ENCODE results near the gene TNXB.
A peak's percentile ranks its signal among the peaks of the same experiment; 100 is the strongest.

TNXB gene, protein sequence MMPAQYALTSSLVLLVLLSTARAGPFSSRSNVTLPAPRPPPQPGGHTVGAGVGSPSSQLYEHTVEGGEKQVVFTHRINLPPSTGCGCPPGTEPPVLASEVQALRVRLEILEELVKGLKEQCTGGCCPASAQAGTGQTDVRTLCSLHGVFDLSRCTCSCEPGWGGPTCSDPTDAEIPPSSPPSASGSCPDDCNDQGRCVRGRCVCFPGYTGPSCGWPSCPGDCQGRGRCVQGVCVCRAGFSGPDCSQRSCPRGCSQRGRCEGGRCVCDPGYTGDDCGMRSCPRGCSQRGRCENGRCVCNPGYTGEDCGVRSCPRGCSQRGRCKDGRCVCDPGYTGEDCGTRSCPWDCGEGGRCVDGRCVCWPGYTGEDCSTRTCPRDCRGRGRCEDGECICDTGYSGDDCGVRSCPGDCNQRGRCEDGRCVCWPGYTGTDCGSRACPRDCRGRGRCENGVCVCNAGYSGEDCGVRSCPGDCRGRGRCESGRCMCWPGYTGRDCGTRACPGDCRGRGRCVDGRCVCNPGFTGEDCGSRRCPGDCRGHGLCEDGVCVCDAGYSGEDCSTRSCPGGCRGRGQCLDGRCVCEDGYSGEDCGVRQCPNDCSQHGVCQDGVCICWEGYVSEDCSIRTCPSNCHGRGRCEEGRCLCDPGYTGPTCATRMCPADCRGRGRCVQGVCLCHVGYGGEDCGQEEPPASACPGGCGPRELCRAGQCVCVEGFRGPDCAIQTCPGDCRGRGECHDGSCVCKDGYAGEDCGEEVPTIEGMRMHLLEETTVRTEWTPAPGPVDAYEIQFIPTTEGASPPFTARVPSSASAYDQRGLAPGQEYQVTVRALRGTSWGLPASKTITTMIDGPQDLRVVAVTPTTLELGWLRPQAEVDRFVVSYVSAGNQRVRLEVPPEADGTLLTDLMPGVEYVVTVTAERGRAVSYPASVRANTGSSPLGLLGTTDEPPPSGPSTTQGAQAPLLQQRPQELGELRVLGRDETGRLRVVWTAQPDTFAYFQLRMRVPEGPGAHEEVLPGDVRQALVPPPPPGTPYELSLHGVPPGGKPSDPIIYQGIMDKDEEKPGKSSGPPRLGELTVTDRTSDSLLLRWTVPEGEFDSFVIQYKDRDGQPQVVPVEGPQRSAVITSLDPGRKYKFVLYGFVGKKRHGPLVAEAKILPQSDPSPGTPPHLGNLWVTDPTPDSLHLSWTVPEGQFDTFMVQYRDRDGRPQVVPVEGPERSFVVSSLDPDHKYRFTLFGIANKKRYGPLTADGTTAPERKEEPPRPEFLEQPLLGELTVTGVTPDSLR (N-terminal part only)

GRCh38 chr6:32109114-32109764, at the start of gene TNXB:
TSS of gene TNXB (minus strand) at chr6:32109338. CDS start at chr6:32098198, 11,140 bp downstream.
- no peak for TF ChIP-seq CTCF (IDR thresholded peaks at IDR 0.05; ENCODE audit: insufficient read depth, low read depth, low read length, missing control alignments)
- H3K4me3 ChIP-seq (ENCODE audit: low read length), result no peak within 1 kb of the TSS

DNA sequence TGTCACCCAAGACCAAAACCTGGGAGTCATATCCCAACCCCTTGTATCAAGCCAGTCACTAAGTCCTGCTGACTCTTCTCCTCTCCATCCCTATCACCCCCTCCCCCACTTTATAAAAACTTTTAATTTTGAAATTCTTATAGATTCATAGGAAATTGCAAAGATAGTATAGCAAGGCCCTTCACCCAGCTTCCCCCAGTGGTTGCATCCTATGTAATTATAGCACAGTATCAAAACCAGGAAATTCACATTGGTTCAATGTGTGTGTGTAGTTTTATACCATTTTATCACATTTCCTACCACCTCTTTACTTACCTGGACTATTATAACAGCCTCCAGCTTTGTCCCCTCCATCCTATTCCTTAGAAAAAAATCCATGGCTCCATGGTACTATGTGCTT, 48.9 kb upstream of the TNXB start:
- DNase-seq (ENCODE audit: low read depth), result no peak
- no peak for TF ChIP-seq CTCF (IDR thresholded peaks at IDR 0.05; ENCODE audit: insufficient read depth, low read depth, low read length, missing control alignments)
- H3K4me3 ChIP-seq (ENCODE audit: low read length), result no peak overlapping the region

More at GRCh38 chr6:32109114-32109764, at the start of gene TNXB:
- no peak for DNase-seq (ENCODE audit: low read depth)

- no peak for DNase-seq (ENCODE audit: low read depth)
- H3K4me3 ChIP-seq (ENCODE audit: low read length), result no peak overlapping the region
- no peak for TF ChIP-seq CTCF (IDR thresholded peaks at IDR 0.05; ENCODE audit: insufficient read depth, low read depth, low read length, missing control alignments)
Measured at GRCh38 chr6:32156891-32157290, 47.8 kb upstream of the TNXB start.

- peak overlapping the region; percentile 94 for H3K4me3 ChIP-seq (ENCODE audit: low read length)
- TF ChIP-seq CTCF (IDR thresholded peaks at IDR 0.05; ENCODE audit: insufficient read depth, low read depth, low read length, missing control alignments), result peak; percentile 71
- DNase-seq (ENCODE audit: low read depth), result peak; percentile 79
Measured at GRCh38 chr6:32154514-32155161, 45.5 kb upstream of the TNXB start.

GRCh38 chr6:32153564-32154513, 44.7 kb upstream of the TNXB start, which contains the start of gene PPT2:
TSS of gene PPT2 (plus strand) at chr6:32154141. CDS start at chr6:32154595, 454 bp downstream.
- peak; percentile 26 for TF ChIP-seq CTCF (IDR thresholded peaks at IDR 0.05; ENCODE audit: insufficient read depth, low read depth, low read length, missing control alignments)
- peak within 1 kb of the TSS; percentile 94 for H3K4me3 ChIP-seq (ENCODE audit: low read length)
- DNase-seq (ENCODE audit: low read depth), result peak; percentile 88
